ENCODE results near the gene TNK1. TPM values are rescaled to one million over a fixed set of nuclear protein-coding genes. Genes with fewer than 3 reads are reported as not detected.

Gene TNK1
- total and polyA plus RNA-seq, 2 of the 8 experiments (the other 6 are each of a cell fraction or from before 2014, with no cell fraction given) = 7.6 to 9.5 TPM

- Histone ChIP-seq H3K4me1 (replicated peaks in 1 of 4; ENCODE audit: control insufficient read depth in 3 of 4, insufficient read depth in 4 of 4, low read length in 3 of 4) (peaks cover 0 to 9% (median 3%) of the 10 kb centered on the region in 4 experiments; a peak in 6 of 7 replicates), H3K36me3 (ENCODE audit: control insufficient read depth in 2 of 4, insufficient read depth in 4 of 4, low read length in 3 of 4) (peaks cover 0 to 16% (median 7%) of the 10 kb centered on the region in 4 experiments; a peak in 4 of 8 replicates), H3K79me2 (ENCODE audit: control insufficient read depth in 1 of 2, insufficient read depth in 2 of 2, low read length in 2 of 2) (no peaks in the 10 kb centered on the region), H3K23ac (ENCODE audit: insufficient read length) (no peak within 1 kb of the TSS), H2BK5ac (ENCODE audit: low read depth, low read length) (peak within 1 kb of the TSS; percentile 75; the same call in 1 of the 2 replicates), H3K79me1 (ENCODE audit: low read depth, low read length) (no peaks in the 10 kb centered on the region; the same call in 1 of the 2 replicates), H3K4me2 (ENCODE audit: insufficient read depth in 1 of 2, low read depth in 2 of 2, low read length in 2 of 2) (peak within 1 kb of the TSS; percentile 91 to 95), H3K14ac (ENCODE audit: insufficient read length) (no peak within 1 kb of the TSS), H4K8ac (ENCODE audit: extremely low read depth, insufficient read depth, low read length) (no peak within 1 kb of the TSS; the same call in 1 of the 2 replicates), H3K27ac (ENCODE audit: low read depth, low read length) (no peak within 1 kb of the TSS), H2BK12ac (ENCODE audit: low read depth, low read length) (no peak within 1 kb of the TSS), H3K56ac (replicated peaks; ENCODE audit: insufficient read length, low read depth, low read length) (peak within 1 kb of the TSS; percentile 54), H3K9ac (replicated peaks in 1 of 4; ENCODE audit: extremely low read depth in 1 of 4, low read depth in 3 of 4, low read length in 3 of 4) (peak within 1 kb of the TSS in 3 of 4 experiments; percentile 34 to 63 (median 44); a peak in 4 of 7 replicates), H2BK20ac (ENCODE audit: low read length) (no peak within 1 kb of the TSS), H2AFZ (ENCODE audit: low read length) (peak within 1 kb of the TSS; percentile 61; the same call in 1 of the 2 replicates), H2BK15ac (ENCODE audit: low read length) (peak within 1 kb of the TSS; percentile 29; the same call in 1 of the 2 replicates), H3K23me2 (ENCODE audit: low read depth, low read length) (peaks cover 14% of the 10 kb centered on the region; the same call in 1 of the 2 replicates), H3K9me3 (ENCODE audit: insufficient read depth in 2 of 2, low read depth in 1 of 2, low read length in 1 of 2) (no peaks in the 10 kb centered on the region), H4K20me1 (replicated peaks in 1 of 2; ENCODE audit: control insufficient read depth in 1 of 2, insufficient read depth in 2 of 2, low read length in 2 of 2) (peaks cover 0 to 8% of the 10 kb centered on the region in 2 experiments), H2AK5ac (ENCODE audit: low read depth, low read length) (no peak within 1 kb of the TSS), H3K18ac (ENCODE audit: extremely low read depth, low read length) (peak within 1 kb of the TSS; percentile 90), H2BK120ac (replicated peaks; ENCODE audit: low read depth, low read length) (no peak within 1 kb of the TSS), H4K91ac (replicated peaks; ENCODE audit: insufficient read length, low read length) (no peak within 1 kb of the TSS), H3K4me3 (ENCODE audit: extremely low read depth in 1 of 4, insufficient read depth in 2 of 4, low read depth in 3 of 4, low read length in 4 of 4) (peak within 1 kb of the TSS; percentile 69 to 83 (median 72)), H4K5ac (ENCODE audit: insufficient read length, low read depth, low read length) (peak within 1 kb of the TSS; percentile 67), H3K27me3 (replicated peaks in 1 of 4; ENCODE audit: control insufficient read depth in 3 of 4, extremely low read depth in 1 of 4, insufficient read depth in 3 of 4, low read length in 3 of 4) (no peaks in the 10 kb centered on the region), H3K4ac (replicated peaks; ENCODE audit: insufficient read length, low read depth, low read length) (no peak within 1 kb of the TSS)
- FAIRE-seq (no peak), DNase-seq (ENCODE audit: low read depth in 1 of 2, low spot score in 2 of 2) (peak in 1 of 2 experiments; percentile 93)
- POLR2A ChIA-PET (ENCODE audit: partially characterized antibody) = interaction anchor here (0.6 to 4.9 kb wide), 9 partner anchors 8 to 81 kb away, joined by 3 to 29 read pairs (median 4); partner anchors contain the start of genes TMEM102, TMEM256 and TNK1
- CTCF ChIA-PET (ENCODE audit: partially characterized antibody) = interaction anchor here (0.6 to 2.6 kb wide), 10 partner anchors 8 to 288 kb away, joined by 3 to 9 read pairs (median 4); partner anchors contain the start of genes KCTD11, SOX15, SPEM1 and TMEM256
- 2% methylated on average over 44 of the region's 71 CpGs; no CpG with 5 or more reads in 1 of the 2 experiments for WGBS, 2 experiments (ENCODE audit: extremely low coverage in 1 of 2, insufficient coverage in 1 of 2, insufficient read length in 1 of 2, insufficient replicate concordance in 2 of 2, low coverage in 1 of 2, low lambda C conversion rate in 2 of 2, missing lambda C conversion rate in 1 of 2)
- TF ChIP-seq TAF1 (IDR thresholded peaks at IDR 0.05; ENCODE audit: low read depth, low read length) (peak; percentile 13; the same call in 1 of the 2 replicates), RXRA (IDR thresholded peaks at IDR 0.05; ENCODE audit: insufficient read depth, low read depth, low read length) (no peak), CTCF (IDR thresholded peaks at IDR 0.05; ENCODE audit: control extremely low read depth in 1 of 3, insufficient read depth in 1 of 3, low read depth in 1 of 3, low read length in 3 of 3) (peak; percentile 40 to 57 (median 52)), BRCA1 (IDR thresholded peaks at IDR 0.05; ENCODE audit: low read depth, low read length) (no peak), EGR1 (IDR thresholded peaks at IDR 0.05; ENCODE audit: borderline replicate concordance, low read depth, low read length) (no peak)
- TF ChIP-seq, protein P1, sequence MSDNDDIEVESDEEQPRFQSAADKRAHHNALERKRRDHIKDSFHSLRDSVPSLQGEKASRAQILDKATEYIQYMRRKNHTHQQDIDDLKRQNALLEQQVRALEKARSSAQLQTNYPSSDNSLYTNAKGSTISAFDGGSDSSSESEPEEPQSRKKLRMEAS (IDR thresholded peaks at IDR 0.05) = peak; percentile 85
- TF ChIP-seq, protein P2, sequence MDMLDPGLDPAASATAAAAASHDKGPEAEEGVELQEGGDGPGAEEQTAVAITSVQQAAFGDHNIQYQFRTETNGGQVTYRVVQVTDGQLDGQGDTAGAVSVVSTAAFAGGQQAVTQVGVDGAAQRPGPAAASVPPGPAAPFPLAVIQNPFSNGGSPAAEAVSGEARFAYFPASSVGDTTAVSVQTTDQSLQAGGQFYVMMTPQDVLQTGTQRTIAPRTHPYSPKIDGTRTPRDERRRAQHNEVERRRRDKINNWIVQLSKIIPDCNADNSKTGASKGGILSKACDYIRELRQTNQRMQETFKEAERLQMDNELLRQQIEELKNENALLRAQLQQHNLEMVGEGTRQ (IDR thresholded peaks at IDR 0.05; ENCODE audit: low read length) = no peak
Measured at GRCh38 chr17:7394452-7395191, 13.7 kb downstream of the TNK1 start, which contains the start of gene PLSCR3. Gene PLSCR3 (minus strand): TSS chr17:7394525. CDS start chr17:7394110, 415 bp downstream.
